NT2/D1 (cell line): ENCODE measurements around the gene LRRC61.
"Not testable (repeated sequence)": the region's sequence is repeated elsewhere in the genome, so short reads cannot be mapped to it uniquely, and the experiment has no call there.

Experiments
- DNase-seq: peaks from one replicate; pipeline ENCODE4 v3.0.0-alpha.2; 2011; ENCODE audit warnings: low read depth, low spot score
- H3K27me3 ChIP-seq: 2 replicates; pipeline ENCODE4 v1.6.0; 2011; ENCODE audit warnings: mild to moderate bottlenecking; ENCODE audit not compliant: insufficient read length, insufficient read depth
- H3K36me3 ChIP-seq: 2 replicates; pipeline ENCODE4 v1.6.1; 2011; ENCODE audit warnings: mild to moderate bottlenecking, low read length, mixed read lengths; ENCODE audit not compliant: insufficient read depth, insufficient read length
- H3K4me1 ChIP-seq: 2 replicates; pipeline ENCODE4 v1.5.1; 2011; ENCODE audit not compliant: insufficient read depth, insufficient read length
- H3K4me3 ChIP-seq: 2 replicates; pipeline ENCODE4 v1.5.1; 2011; ENCODE audit warnings: low read depth; ENCODE audit not compliant: insufficient read length
- H3K9ac ChIP-seq: 2 replicates; pipeline ENCODE4 v1.6.0; 2011; ENCODE audit warnings: low read depth; ENCODE audit not compliant: insufficient read length
- H3K9me3 ChIP-seq: 2 replicates; pipeline ENCODE4 v1.5.1; 2011; ENCODE audit warnings: mild to moderate bottlenecking, low read length; ENCODE audit not compliant: insufficient read depth
- SUZ12 ChIP-seq: IDR thresholded peaks from 2 replicates; pipeline ENCODE4 v1.6.1; 2011; ENCODE audit not compliant: insufficient read length, insufficient read depth; ENCODE audit errors: extremely low read depth
- YY1 ChIP-seq: IDR thresholded peaks from 2 replicates; pipeline ENCODE4 v1.6.1; 2011; ENCODE audit not compliant: insufficient read length, insufficient read depth
- ZNF274 ChIP-seq: IDR thresholded peaks from 2 replicates; pipeline ENCODE4 v1.6.1; 2011; ENCODE audit warnings: mild to moderate bottlenecking, low read depth, low read length

Gene LRRC61

GRCh38 chr7:150307129-150307528 lies 16.0 kb upstream of the LRRC61 start:
- Histone ChIP-seq H3K36me3 (no peaks in the 10 kb centered on the region), H3K9ac (no peak overlapping the region), H3K9me3 (peaks cover 13% of the 10 kb centered on the region; the same call in 1 of the 2 replicates), H3K4me1 (no peaks in the 10 kb centered on the region), H3K4me3 (no peak overlapping the region), H3K27me3 (no peaks in the 10 kb centered on the region)
- DNase-seq, result no peak
- TF ChIP-seq YY1 (no peak), ZNF274 (no peak), SUZ12 (no peak)

GRCh38 chr7:150307904-150308303 lies 15.3 kb upstream of the LRRC61 start:
- Histone ChIP-seq H3K4me1 (no peaks in the 10 kb centered on the region), H3K4me3 (no peak overlapping the region), H3K36me3 (no peaks in the 10 kb centered on the region), H3K9me3 (peaks cover 13% of the 10 kb centered on the region; the same call in 1 of the 2 replicates), H3K27me3 (no peaks in the 10 kb centered on the region), H3K9ac (no peak overlapping the region)
- no peak for TF ChIP-seq SUZ12
- no peak for DNase-seq

- Histone ChIP-seq H3K36me3 (no peaks in the 10 kb centered on the region), H3K9me3 (peaks cover 13% of the 10 kb centered on the region; the same call in 1 of the 2 replicates), H3K9ac (no peak overlapping the region), H3K4me1 (no peaks in the 10 kb centered on the region), H3K4me3 (no peak overlapping the region), H3K27me3 (no peaks in the 10 kb centered on the region)
- no peak for DNase-seq
- TF ChIP-seq YY1 (no peak), SUZ12 (no peak), ZNF274 (no peak)
Observed at GRCh38 chr7:150308575-150308974, 14.6 kb upstream of the LRRC61 start.

- no peak overlapping the region for H3K9ac ChIP-seq
- peaks cover 2% of the 10 kb centered on the region for H3K4me1 ChIP-seq
- no peak for TF ChIP-seq YY1
- TF ChIP-seq SUZ12, result no peak
- no peak for TF ChIP-seq ZNF274
- no peaks in the 10 kb centered on the region for H3K27me3 ChIP-seq
- peaks cover 13% of the 10 kb centered on the region; the same call in 1 of the 2 replicates for H3K9me3 ChIP-seq
- H3K36me3 ChIP-seq, result no peaks in the 10 kb centered on the region
- DNase-seq, result no peak
- no peak overlapping the region for H3K4me3 ChIP-seq
Observed at GRCh38 chr7:150311146-150311545, 12.0 kb upstream of the LRRC61 start.

GRCh38 chr7:150311711-150312110 lies 11.4 kb upstream of the LRRC61 start:
- Histone ChIP-seq H3K4me1 (peaks cover 2% of the 10 kb centered on the region), H3K27me3 (no peaks in the 10 kb centered on the region), H3K4me3 (no peak overlapping the region), H3K9ac (no peak overlapping the region), H3K36me3 (no peaks in the 10 kb centered on the region), H3K9me3 (peaks cover 12% of the 10 kb centered on the region; the same call in 1 of the 2 replicates)
- no peak for DNase-seq
- TF ChIP-seq YY1, result no peak
- no peak for TF ChIP-seq ZNF274
- TF ChIP-seq SUZ12, result no peak

GRCh38 chr7:150312649-150313366 lies 10.3 kb upstream of the LRRC61 start:
- not testable (repeated sequence) for H3K4me3 ChIP-seq, DNase-seq, H3K9ac ChIP-seq

GRCh38 chr7:150313367-150313809 lies 9.8 kb upstream of the LRRC61 start:
- no peaks in the 10 kb centered on the region for H3K9me3 ChIP-seq
- no peaks in the 10 kb centered on the region for H3K27me3 ChIP-seq
- H3K9ac ChIP-seq, result no peak overlapping the region
- TF ChIP-seq ZNF274 (no peak), YY1 (no peak), SUZ12 (no peak)
- H3K36me3 ChIP-seq, result no peaks in the 10 kb centered on the region
- H3K4me3 ChIP-seq, result no peak overlapping the region
- no peak for DNase-seq
- peaks cover 2% of the 10 kb centered on the region for H3K4me1 ChIP-seq

More at GRCh38 chr7:150312649-150313366, 10.3 kb upstream of the LRRC61 start:
- not testable (repeated sequence) for H3K36me3 ChIP-seq, H3K4me1 ChIP-seq, H3K9me3 ChIP-seq, H3K27me3 ChIP-seq
